Measurements from ENCODE around the gene STK38. TPM values are rescaled to one million over a fixed set of nuclear protein-coding genes. Genes with fewer than 3 reads are reported as not detected.

Gene STK38
- total and polyA plus RNA-seq, 2 of the 4 experiments (the other 2 are of a cell fraction): 10.6 to 19.7 TPM

DNA sequence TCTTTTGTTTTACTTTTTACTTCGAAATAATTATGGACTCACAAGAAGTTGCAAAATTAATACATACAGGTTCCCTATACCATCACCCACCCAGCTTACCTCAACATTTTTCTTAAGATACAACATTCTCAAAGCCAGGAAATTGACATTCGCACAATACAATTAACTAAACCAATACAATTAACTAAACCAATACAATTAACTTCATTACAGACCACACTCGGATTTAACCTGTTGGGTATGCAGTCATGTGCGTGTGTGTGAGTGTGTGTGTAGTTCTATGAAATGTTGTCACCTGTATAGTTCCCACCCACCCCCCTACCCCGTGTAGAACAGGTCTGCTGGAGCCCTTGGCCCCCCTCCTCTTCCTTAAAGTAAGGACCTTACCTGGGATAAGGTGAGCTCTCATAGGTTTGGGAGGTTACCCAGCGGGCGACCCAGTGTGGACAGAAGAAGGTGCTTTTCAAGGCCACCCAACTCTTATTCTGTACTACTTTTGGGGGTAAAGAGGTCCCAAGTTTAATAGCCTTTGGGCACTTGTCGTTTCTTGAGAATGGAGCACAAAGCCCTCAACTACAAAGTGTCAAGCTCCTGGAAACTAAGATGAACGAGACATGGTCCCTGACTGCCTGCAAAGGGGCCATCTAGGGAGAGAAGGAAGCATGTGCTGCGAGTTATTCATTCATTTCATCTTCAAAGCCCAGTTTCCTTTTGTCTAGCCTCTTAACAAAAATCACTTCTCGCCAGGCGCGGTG is 544 bp upstream of the STK38 start:
- BruUV-seq (replicated peaks): no TSS peak

More for the DNA sequence above, 544 bp upstream of the STK38 start:
- Histone ChIP-seq H3K56ac (ENCODE audit: extremely low read depth, insufficient read depth, low read length) (no peak overlapping the region; the same call in 1 of the 2 replicates), H3K23ac (ENCODE audit: low read depth, low read length) (no peak overlapping the region), H3K36me3 (ENCODE audit: control insufficient read depth, insufficient read depth, low read length) (no peaks in the 10 kb centered on the region), H4K8ac (ENCODE audit: low read depth in 2 of 2, low read length in 2 of 2) (peak overlapping the region; percentile 81 to 86), H3K4me1 (ENCODE audit: control insufficient read depth, insufficient read depth, low read length) (peaks cover 3% of the 10 kb centered on the region; the same call in 1 of the 2 replicates), H4K20me1 (ENCODE audit: insufficient read depth, low read length) (peaks cover 17% of the 10 kb centered on the region; the same call in 1 of the 2 replicates), H2BK5ac (ENCODE audit: low read depth, low read length, poor library complexity, severe bottlenecking) (peak overlapping the region; percentile 33), H3K9me3 (ENCODE audit: control insufficient read depth, insufficient read depth, low read length) (no peaks in the 10 kb centered on the region), H3K9me1 (ENCODE audit: insufficient read depth, low read length) (no peaks in the 10 kb centered on the region), H2BK15ac (ENCODE audit: low read depth, low read length) (peak overlapping the region; percentile 66; the same call in 1 of the 3 replicates), H2AFZ (replicated peaks; ENCODE audit: low read length, poor library complexity) (peak overlapping the region; percentile 96), H3K4ac (ENCODE audit: low read depth, low read length) (peak overlapping the region; percentile 34), H2BK120ac (ENCODE audit: low read depth, low read length) (0 out of 2 replicates have a peak overlapping the region, but pooled peaks have one; percentile 20), H3K27me3 (ENCODE audit: control insufficient read depth, insufficient read depth, low read length) (no peaks in the 10 kb centered on the region), H4K5ac (ENCODE audit: low read depth, low read length) (peak overlapping the region; percentile 35; the same call in 1 of the 2 replicates), H3K14ac (replicated peaks; ENCODE audit: low read depth, low read length) (no peak overlapping the region), H2AK5ac (ENCODE audit: low read depth, low read length) (peak overlapping the region; percentile 98; the same call in 1 of the 2 replicates), H3K27ac (ENCODE audit: insufficient read depth, low read length) (no peak overlapping the region), H3K18ac (ENCODE audit: low read depth, low read length) (no peak overlapping the region), H3K4me2 (ENCODE audit: low read depth, low read length) (peak overlapping the region; percentile 63), H2AK9ac (replicated peaks; ENCODE audit: low read depth, low read length, poor library complexity) (peak overlapping the region; percentile 92), H4K91ac (ENCODE audit: insufficient read depth, low read depth, low read length) (peak overlapping the region; percentile 1; the same call in 1 of the 2 replicates), H3K4me3 (ENCODE audit: insufficient read depth, low read depth, low read length) (peak overlapping the region; percentile 97; the same call in 1 of the 2 replicates), H2BK20ac (ENCODE audit: low read depth, low read length) (peak overlapping the region; percentile 16; the same call in 1 of the 2 replicates), H3K79me1 (ENCODE audit: low read depth in 1 of 2, low read length in 2 of 2) (peaks cover 0 to 42% of the 10 kb centered on the region in 2 experiments; a peak in 2 of 4 replicates), H3K9ac (ENCODE audit: low read depth, low read length) (no peak overlapping the region; the same call in 1 of the 2 replicates)
- ChIA-PET CTCF (no interaction called here), POLR2A (ENCODE audit: unreplicated experiment) (interaction anchor here (1.1 kb wide), 1 partner anchor 61 kb away, joined by 3 read pairs; no protein-coding TSS in a partner anchor)
- 100% methylated on average over 1 of the region's 13 CpGs; no CpG with 5 or more reads in 1 of the 2 experiments for WGBS, 2 experiments (ENCODE audit: extremely low coverage in 2 of 2, insufficient read length in 1 of 2)
- dilution Hi-C loops (cut with HindIII; ENCODE audit: low sequenced_read_pairs, unreplicated experiment): no loop called here
- intact Hi-C loops (cut with micrococcal nuclease): no loop called here
- DNase-seq (no peak), ATAC-seq (ENCODE audit: low read depth) (no peak)
- TF ChIP-seq MAFK (IDR thresholded peaks at IDR 0.05; ENCODE audit: low read depth, low read length) (no peak), SMC3 (IDR thresholded peaks at IDR 0.05; ENCODE audit: low read depth, low read length) (no peak), MXI1 (IDR thresholded peaks at IDR 0.05; ENCODE audit: borderline replicate concordance, low read depth, low read length) (no peak), FOS (IDR thresholded peaks at IDR 0.05; ENCODE audit: low read depth, low read length) (no peak), RFX5 (IDR thresholded peaks at IDR 0.05; ENCODE audit: low read depth, low read length) (no peak), NFE2L2 (IDR thresholded peaks at IDR 0.05; ENCODE audit: low read depth, low read length) (no peak), RCOR1 (IDR thresholded peaks at IDR 0.05; ENCODE audit: insufficient replicate concordance, low read length) (no peak), MAZ (IDR thresholded peaks at IDR 0.05; ENCODE audit: borderline replicate concordance, low read depth, low read length) (no peak), CHD1 (IDR thresholded peaks at IDR 0.05; ENCODE audit: low read depth, low read length) (no peak), POLR2A (IDR thresholded peaks at IDR 0.05; ENCODE audit: low read depth, low read length) (no peak)
- TF ChIP-seq, protein P1, sequence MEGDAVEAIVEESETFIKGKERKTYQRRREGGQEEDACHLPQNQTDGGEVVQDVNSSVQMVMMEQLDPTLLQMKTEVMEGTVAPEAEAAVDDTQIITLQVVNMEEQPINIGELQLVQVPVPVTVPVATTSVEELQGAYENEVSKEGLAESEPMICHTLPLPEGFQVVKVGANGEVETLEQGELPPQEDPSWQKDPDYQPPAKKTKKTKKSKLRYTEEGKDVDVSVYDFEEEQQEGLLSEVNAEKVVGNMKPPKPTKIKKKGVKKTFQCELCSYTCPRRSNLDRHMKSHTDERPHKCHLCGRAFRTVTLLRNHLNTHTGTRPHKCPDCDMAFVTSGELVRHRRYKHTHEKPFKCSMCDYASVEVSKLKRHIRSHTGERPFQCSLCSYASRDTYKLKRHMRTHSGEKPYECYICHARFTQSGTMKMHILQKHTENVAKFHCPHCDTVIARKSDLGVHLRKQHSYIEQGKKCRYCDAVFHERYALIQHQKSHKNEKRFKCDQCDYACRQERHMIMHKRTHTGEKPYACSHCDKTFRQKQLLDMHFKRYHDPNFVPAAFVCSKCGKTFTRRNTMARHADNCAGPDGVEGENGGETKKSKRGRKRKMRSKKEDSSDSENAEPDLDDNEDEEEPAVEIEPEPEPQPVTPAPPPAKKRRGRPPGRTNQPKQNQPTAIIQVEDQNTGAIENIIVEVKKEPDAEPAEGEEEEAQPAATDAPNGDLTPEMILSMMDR (conservative IDR thresholded peaks at IDR 0.05; ENCODE audit: low read depth, low read length): no peak
- TF ChIP-seq, protein P2, sequence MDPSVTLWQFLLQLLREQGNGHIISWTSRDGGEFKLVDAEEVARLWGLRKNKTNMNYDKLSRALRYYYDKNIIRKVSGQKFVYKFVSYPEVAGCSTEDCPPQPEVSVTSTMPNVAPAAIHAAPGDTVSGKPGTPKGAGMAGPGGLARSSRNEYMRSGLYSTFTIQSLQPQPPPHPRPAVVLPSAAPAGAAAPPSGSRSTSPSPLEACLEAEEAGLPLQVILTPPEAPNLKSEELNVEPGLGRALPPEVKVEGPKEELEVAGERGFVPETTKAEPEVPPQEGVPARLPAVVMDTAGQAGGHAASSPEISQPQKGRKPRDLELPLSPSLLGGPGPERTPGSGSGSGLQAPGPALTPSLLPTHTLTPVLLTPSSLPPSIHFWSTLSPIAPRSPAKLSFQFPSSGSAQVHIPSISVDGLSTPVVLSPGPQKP (IDR thresholded peaks at IDR 0.05; ENCODE audit: borderline replicate concordance, low read depth, low read length): no peak
- in situ Hi-C loops (cut with MboI; ENCODE audit: low sequenced_read_pairs): loop anchor here (5.0 kb wide), 1 partner anchor 44 kb away; the partner anchor contains the start of gene SRSF3
